ENCODE data around the gene NPAS3.

GRCh38 chr14:32906672-32907071 is 32.0 kb upstream of the NPAS3 start:
- no peak for TF ChIP-seq CTCF (IDR thresholded peaks at IDR 0.05)
- TF ChIP-seq POLR2A (IDR thresholded peaks at IDR 0.05) = no peak
